ENCODE measurements around the gene UBE2H.
"Not testable (repeated sequence)": the region's sequence is repeated elsewhere in the genome, so short reads cannot be mapped to it uniquely, and the experiment has no call there.

UBE2H gene

GRCh38 chr7:129835569-129835968, 117.2 kb downstream of the UBE2H start:
- TF ChIP-seq CTCF (IDR thresholded peaks at IDR 0.05; ENCODE audit: low read depth, low read length), result no peak
- no peaks in the 10 kb centered on the region for H3K27me3 ChIP-seq (ENCODE audit: insufficient read depth, low read depth, severe bottlenecking)

GRCh38 chr7:129833353-129833752, 119.4 kb downstream of the UBE2H start:
- not testable (repeated sequence) for H3K27ac ChIP-seq; H3K36me3 ChIP-seq; H3K9me3 ChIP-seq (ENCODE audit: severe bottlenecking); H3K27me3 ChIP-seq (ENCODE audit: insufficient read depth, low read depth, severe bottlenecking); DNase-seq; H3K4me3 ChIP-seq (ENCODE audit: low read depth, low read length)

More at GRCh38 chr7:129835569-129835968, 117.2 kb downstream of the UBE2H start:
- peaks cover 10% of the 10 kb centered on the region for H3K36me3 ChIP-seq
- H3K27ac ChIP-seq, result no peak overlapping the region
- DNase-seq, result no peak
- no peaks in the 10 kb centered on the region for H3K9me3 ChIP-seq (ENCODE audit: severe bottlenecking)
- no peak overlapping the region for H3K4me3 ChIP-seq (ENCODE audit: low read depth, low read length)

GRCh38 chr7:129832701-129833227, 120.0 kb downstream of the UBE2H start:
- no peak for TF ChIP-seq CTCF (IDR thresholded peaks at IDR 0.05; ENCODE audit: low read depth, low read length)
- H3K9me3 ChIP-seq (ENCODE audit: severe bottlenecking), result no peaks in the 10 kb centered on the region
- no peak overlapping the region for H3K27ac ChIP-seq
- no peaks in the 10 kb centered on the region for H3K27me3 ChIP-seq (ENCODE audit: insufficient read depth, low read depth, severe bottlenecking)
- H3K4me3 ChIP-seq (ENCODE audit: low read depth, low read length), result no peak overlapping the region
- DNase-seq, result no peak
- H3K36me3 ChIP-seq, result no peaks in the 10 kb centered on the region; the same call in 1 of the 2 replicates

- Histone ChIP-seq H3K27ac (no peak overlapping the region), H3K27me3 (ENCODE audit: insufficient read depth, low read depth, severe bottlenecking) (no peaks in the 10 kb centered on the region), H3K4me3 (ENCODE audit: low read depth, low read length) (no peak overlapping the region), H3K36me3 (no peaks in the 10 kb centered on the region; the same call in 1 of the 2 replicates), H3K9me3 (ENCODE audit: severe bottlenecking) (no peaks in the 10 kb centered on the region)
- no peak for DNase-seq
- no peak for TF ChIP-seq CTCF (IDR thresholded peaks at IDR 0.05; ENCODE audit: low read depth, low read length)
Observed at GRCh38 chr7:129832282-129832681, 120.5 kb downstream of the UBE2H start.

- Histone ChIP-seq H3K27ac (no peak overlapping the region), H3K36me3 (no peaks in the 10 kb centered on the region; the same call in 1 of the 2 replicates), H3K9me3 (ENCODE audit: severe bottlenecking) (no peaks in the 10 kb centered on the region), H3K4me3 (ENCODE audit: low read depth, low read length) (no peak overlapping the region), H3K27me3 (ENCODE audit: insufficient read depth, low read depth, severe bottlenecking) (no peaks in the 10 kb centered on the region)
- no peak for DNase-seq
- no peak for TF ChIP-seq CTCF (IDR thresholded peaks at IDR 0.05; ENCODE audit: low read depth, low read length)
Observed at GRCh38 chr7:129831424-129832058, 121.2 kb downstream of the UBE2H start.

- TF ChIP-seq CTCF (IDR thresholded peaks at IDR 0.05; ENCODE audit: low read depth, low read length), result no peak
- DNase-seq, result no peak
- Histone ChIP-seq H3K27me3 (ENCODE audit: insufficient read depth, low read depth, severe bottlenecking) (no peaks in the 10 kb centered on the region), H3K36me3 (no peaks in the 10 kb centered on the region; the same call in 1 of the 2 replicates), H3K4me3 (ENCODE audit: low read depth, low read length) (no peak overlapping the region), H3K27ac (peak overlapping the region; percentile 91; the same call in 1 of the 2 replicates), H3K9me3 (ENCODE audit: severe bottlenecking) (no peaks in the 10 kb centered on the region)
Observed at GRCh38 chr7:129830949-129831348, 121.8 kb downstream of the UBE2H start.

All from WERI-Rb-1 (cell line).